HG03442 (cell line): ENCODE measurements around the gene RRAS.
A peak's percentile ranks its signal among the peaks of the same experiment; 100 is the strongest.

Source experiments
- ATAC-seq: cut with Tn5 transposase; IDR thresholded peaks from one replicate; pipeline ENCODE4 v1.9.1; 2021; ENCODE audit warnings: mild to moderate bottlenecking, moderate library complexity; ENCODE audit not compliant: unreplicated experiment

RRAS gene

GRCh38 chr19:49596954-49597702 lies 42.8 kb downstream of the RRAS start:
- ATAC-seq = no peak

GRCh38 chr19:49596407-49596806 lies 43.5 kb downstream of the RRAS start:
- no peak for ATAC-seq

GRCh38 chr19:49595819-49596404 lies 44.0 kb downstream of the RRAS start:
- ATAC-seq = no peak

GRCh38 chr19:49594993-49595818 lies 44.7 kb downstream of the RRAS start:
- ATAC-seq = no peak

GRCh38 chr19:49594157-49594992 lies 45.6 kb downstream of the RRAS start:
- ATAC-seq = no peak

GRCh38 chr19:49593233-49594113 lies 46.5 kb downstream of the RRAS start:
- ATAC-seq = peak; percentile 39

- ATAC-seq = no peak
Measured at GRCh38 chr19:49592486-49593232, 47.3 kb downstream of the RRAS start.

- ATAC-seq = no peak
Measured at GRCh38 chr19:49591731-49592485, 48.0 kb downstream of the RRAS start.

- ATAC-seq = no peak
Measured at GRCh38 chr19:49590971-49591730, 48.8 kb downstream of the RRAS start, which contains the start of gene PRR12. Gene PRR12 (plus strand): TSS chr19:49591182. CDS start chr19:49591655, 473 bp downstream.

- ATAC-seq = peak; percentile 57
Measured at GRCh38 chr19:49590071-49590970, 49.6 kb downstream of the RRAS start.

- ATAC-seq = no peak
Measured at GRCh38 chr19:49589502-49589905, 50.4 kb downstream of the RRAS start.

- no peak for ATAC-seq
Measured at GRCh38 chr19:49588365-49589122, 51.4 kb downstream of the RRAS start.

- ATAC-seq = no peak
Measured at GRCh38 chr19:49587227-49587626, 52.7 kb downstream of the RRAS start.
